Fibroblast of skin of scalp (primary cell): ENCODE measurements around the gene RNF217.
"Not testable (repeated sequence)": the region's sequence is repeated elsewhere in the genome, so short reads cannot be mapped to it uniquely, and the experiment has no call there.

Source experiments
- DNase-seq: peaks from one replicate; pipeline ENCODE4 v3.0.0-alpha.2; 2013

RNF217 gene

DNA sequence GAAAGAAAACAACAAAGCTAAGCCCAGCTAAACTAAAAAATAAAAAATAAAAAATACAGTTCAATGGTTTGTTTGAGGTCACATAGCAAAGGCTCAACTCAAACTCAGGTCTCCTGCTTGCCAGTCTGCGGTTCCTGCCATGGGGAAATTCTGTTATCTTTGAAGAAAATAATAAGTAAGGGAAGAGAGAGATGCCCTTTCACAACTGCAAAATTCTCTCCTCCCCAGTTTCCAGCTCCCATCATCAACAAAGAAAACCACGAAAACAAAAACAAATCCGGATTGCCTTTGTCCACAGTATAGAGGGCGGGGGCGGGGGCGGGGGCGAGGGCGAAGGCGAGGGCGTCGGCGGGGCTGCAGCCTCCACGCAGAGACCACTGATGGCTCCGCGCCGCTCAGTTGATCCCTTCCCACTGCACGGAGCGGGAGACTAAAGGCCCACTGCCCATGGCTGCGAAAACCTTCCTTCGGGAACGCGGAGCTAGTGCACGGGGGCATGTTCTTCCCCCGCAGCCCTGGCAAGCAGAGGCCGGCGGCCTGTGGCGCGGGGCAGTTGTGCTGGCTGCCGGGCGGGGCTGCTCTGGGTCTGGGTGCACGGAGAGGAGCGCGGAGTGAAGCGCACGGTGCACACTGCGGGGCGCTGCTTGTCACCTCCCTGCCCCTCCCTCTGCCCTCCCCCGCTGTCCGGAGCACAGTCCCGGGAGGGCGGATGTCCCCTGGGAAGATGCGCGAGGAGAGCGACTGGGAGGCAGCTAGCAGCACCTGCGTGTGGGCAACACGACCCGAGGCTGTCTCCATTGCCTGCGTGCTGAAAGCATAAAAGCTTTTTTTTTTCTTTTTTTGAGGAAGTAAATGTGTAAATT is 137.2 kb downstream of the RNF217 start:
- DNase-seq: peak; percentile 64

DNA sequence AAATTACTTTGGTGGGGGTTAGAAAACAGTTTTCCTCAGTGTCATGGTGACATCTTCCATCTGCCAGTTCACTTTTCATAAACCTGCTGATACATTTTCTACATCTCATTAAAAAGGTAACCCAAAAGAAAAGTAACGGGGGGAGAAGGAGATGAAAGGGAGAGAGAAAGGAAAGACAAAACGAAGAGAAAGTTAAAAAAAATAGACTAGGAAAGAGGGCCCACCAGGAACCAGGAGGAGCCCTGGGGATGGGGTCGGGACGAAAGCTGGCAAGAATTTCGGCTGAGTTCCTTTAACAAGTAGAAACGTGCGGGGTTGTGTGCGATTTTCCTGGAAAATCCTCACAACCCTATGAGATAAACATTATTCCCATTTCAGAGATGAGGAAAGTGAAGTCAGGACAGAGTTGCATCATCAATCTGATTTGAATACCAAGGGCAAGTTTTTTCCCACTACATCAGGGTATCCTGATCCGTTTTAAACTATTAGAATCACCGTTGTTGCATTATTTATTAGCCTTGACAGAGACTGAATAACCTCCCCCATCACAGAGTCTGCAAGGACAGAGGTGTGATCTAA is 137.9 kb downstream of the RNF217 start:
- DNase-seq: no peak

DNA sequence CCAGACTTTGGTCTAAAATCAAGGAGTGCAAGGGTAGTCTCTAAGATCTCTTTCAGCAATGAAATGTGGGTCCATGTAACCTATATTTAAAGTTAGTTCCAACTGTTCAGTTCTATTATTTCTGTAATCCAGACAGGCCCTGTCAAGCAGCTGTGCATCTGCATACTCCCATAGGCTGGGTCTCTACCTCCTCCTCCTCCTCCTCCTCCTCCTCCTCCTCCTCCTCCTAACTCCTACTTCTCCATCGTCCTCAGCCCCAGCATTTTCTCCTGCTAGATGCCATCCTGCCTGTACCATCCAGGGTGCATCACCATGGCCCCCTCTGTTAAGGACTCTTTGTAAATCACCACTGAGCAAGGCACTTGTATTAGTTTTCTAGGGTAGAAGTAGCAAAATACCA is 138.9 kb downstream of the RNF217 start:
- DNase-seq: no peak

DNA sequence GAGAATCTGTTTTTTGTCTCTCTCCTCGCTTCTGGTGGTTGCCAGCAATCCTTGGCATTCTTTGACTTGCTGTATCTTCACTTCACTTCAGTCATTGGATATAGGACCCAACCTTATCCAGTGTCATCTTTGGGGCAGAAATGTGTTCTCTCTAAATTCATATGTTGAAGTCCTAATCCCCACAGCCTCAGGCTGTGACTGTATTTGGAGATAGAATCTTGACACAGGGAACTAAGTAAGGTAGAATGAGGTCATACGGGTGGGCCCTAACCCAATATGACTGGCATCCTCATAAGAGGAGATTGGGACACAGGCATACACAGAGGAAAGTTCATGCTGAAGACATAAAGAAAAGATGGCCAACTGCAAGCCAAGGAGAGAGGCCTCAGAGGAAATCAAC is 139.4 kb downstream of the RNF217 start:
- peak; percentile 60 for DNase-seq

DNA sequence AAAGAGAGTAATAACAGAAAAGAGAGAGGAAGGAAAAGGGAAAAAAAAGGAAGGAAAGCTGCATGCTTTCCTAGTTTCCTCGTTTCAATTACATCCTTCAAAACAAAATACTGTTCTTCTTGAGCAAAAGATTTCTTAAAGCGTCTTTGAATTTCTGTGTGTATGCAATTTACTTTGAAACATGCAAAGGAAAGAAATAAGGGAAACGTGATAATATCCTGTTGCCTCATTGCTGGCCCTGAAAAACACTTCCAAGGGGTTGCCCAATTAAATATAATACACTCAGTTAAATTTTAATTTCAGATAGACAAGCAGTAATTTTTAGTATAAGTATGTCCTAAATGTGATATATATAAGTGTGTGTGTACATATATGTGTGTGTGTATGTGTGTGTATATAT is 140.2 kb downstream of the RNF217 start:
- no peak for DNase-seq

DNA sequence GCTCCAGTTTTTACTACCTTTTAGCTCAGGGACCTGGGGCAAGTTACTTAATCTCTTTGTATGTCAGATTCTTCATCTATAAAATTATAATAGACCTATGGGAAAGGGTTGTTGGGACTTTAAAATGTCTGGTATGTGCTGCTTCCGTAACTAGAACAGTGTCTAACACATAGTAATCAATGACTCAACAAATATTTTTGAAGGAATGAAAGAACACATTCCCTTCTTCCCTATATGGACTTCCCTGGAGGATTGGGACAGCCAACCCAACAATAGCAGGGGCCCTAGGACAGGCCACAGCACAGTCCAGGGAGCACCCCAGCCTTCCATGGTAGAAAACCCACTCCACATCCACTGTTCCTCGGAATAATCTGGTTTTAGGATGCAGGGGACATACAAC is 140.7 kb downstream of the RNF217 start:
- peak; percentile 96 for DNase-seq

DNA sequence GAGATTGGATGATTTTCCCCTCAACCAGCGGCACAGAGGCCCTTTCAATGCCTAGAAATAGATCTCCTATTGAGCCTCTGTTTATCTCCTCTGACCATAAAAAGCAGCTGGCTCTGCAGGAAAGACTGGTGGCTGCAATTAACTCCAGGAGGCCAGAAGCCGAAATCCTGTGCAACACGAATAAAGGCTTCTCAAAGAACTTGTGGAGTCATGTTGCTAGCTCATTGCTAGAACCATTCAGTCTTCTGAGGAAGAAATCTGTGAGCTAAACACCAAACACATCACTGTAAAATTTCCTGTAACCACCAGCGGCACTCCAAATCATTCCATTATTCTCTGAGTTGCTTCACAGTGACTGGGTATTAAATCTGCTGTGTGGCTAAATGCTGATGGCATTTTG is 142.2 kb downstream of the RNF217 start:
- peak; percentile 89 for DNase-seq

DNA sequence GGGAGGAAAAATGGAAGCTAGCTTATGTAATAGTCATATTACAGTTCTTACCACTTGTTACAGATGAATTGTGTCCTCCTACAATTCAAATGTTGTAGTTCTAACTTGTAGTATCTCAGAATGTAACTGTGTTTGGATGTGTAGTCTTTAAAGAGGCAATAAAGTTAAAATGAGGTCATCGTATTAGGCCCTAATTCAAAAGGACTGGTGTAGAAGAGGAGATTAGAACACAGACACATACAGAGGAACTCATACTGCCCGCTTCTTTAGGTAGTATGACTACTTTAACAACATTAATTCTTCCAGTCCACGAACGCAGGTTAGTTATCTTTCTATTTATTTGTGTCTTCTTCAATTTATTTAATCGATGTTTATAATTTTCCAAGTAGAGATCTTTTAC is 144.8 kb downstream of the RNF217 start:
- DNase-seq: no peak

DNA sequence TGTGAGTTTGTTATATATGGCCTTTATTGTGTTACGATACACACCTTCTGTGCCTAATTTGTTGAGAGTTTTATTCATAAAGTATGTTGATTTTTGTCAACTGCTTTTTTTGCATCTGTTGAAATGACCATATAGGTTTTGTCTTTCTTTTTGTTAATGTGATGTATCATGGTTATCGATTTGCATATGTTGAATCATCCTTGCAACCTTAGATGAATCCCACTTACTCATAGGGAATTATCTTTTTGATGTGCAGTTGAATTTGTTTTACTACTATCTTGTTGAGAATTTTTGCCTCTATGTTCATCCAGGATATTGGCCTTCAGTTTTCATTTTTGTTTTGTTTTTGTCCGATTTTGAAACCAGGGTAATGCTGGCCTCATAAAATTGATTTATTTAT is 145.7 kb downstream of the RNF217 start:
- DNase-seq: no peak

DNA sequence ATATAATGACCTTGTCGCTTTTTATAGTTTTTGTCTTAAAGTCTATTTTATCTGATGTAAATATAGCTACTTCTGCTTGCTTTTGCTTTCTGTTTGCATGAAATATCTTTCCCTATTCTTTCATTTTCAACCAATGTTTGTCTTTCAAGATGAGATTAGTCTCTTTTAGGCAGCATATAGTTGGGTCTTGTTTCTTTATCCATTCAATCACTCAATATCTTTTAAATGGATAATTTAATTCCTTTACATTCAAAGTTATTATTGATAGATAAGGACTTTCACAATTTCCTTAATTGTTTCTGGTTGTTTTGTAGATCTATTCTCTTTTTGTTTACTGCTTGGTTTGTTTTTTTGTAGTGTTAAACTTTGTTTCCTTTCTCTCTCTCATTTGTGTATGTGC is 147.8 kb downstream of the RNF217 start:
- no peak for DNase-seq

DNA sequence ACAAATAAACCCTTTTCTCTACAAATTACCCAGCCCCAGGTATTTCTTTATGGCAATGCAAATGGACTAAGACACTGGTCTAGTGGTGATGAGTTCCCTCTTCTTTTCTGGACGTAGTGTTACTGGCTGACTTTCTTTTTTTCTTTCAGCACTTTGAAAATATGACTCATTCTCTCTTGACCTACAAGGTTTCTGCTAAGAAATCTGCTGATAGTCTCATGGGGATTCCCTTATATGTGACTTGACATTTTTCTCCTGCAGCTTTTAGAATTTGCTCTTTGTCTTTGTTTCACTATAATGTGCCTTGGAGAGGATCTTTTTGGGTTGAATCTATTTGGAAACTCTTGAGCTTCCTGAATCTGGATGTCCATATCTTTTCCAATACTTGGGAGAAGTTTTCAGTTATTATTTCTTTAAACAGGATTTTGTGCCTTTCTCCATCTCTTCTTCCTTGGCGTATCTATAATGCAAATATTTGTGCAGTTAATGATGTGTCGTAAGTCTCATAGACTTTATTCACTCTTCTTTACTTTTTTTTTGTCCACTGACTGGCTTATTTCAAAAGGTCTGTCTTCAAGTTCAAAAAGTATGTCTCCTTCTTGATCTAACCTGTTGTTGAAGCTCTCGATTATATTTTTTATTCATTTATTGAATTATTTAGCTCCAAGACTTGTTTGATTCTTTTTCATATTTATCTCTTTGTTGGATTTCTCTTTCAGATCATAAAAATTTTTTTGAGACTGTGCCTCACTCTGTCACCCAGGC is 149.2 kb downstream of the RNF217 start:
- no peak for DNase-seq

DNA sequence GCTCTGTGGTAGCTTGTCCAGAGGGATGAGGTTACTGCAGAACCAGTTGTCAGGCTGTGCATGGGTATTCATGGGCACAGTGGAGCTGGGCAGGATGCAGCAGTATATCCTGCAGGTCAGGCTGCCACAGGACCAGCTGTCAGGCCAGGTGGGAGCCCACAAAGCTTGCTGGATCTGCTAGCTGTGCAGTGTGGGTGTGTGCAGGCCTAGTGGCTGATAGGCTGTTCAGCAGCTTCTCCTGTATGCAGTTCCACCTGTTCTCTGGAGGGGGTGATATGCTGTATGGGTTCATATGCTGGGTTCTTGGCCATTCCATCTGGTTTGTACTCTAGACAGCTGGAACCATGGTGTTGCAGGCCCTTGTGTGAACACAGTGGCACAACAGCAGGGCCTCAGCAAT is 150.7 kb downstream of the RNF217 start:
- no peak for DNase-seq

DNA sequence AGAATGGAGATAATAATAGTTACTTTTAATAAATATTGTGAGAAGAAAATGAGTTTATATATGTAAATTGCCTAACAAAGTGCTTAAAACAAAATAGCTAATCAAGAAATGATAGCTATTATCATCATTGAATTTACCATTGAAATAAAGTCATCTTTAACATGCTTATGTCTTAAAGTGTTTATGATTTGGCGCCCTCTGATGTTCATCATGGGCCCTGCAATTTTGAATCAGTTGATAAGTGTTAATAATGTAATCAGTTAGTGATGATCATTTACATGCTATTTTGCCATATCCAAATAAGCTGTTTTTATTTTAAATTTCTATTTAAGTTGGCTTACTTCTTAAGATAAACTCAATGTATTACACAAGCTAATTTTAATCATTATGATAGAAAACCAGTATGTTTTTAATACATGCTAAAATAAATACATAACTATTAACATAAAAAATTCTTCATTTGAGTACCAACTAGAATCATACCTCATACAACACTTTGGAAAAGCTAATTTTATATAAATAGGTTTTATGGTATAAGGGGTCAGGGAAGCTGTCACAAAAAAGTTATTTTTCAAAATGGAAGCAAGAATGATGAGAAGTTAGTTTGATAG is 152.1 kb downstream of the RNF217 start:
- peak; percentile 70 for DNase-seq

DNA sequence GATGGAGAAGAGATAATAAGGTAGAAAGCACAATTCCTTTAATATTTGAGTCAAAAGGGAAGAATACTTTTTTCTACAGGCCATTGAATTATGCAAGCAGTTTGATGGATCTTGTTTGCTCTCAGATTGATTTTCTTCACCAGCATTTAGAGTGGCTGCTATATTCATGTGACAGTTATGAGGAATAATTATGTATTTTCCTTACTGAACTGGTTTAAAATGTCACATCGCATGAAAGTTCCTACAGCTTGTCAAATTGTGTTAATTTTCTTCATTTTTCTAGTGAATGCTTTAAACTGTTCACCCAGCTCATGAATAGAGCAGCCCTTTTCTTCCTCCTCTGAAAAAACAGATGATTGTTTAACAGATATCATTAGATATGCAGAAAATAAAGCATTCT is 153.9 kb downstream of the RNF217 start:
- no peak for DNase-seq

DNA sequence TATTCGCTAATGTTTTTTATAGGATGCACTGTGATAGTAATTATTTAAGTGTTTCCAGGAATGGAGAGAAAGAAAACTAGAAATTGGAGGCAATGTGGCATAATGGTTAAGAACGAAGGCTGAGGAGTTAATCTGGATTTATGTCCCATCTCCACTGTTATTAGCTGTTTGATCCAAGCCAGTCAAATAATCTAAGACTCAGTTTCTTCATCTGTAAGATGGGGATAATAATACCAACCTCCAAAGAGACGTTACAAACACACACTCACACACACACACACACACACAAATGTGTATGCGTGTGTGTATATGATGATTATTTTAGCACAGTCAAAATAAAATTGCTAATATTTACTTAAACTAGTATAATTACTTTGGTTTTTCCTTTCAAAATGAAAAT is 154.5 kb downstream of the RNF217 start:
- DNase-seq: no peak

DNA sequence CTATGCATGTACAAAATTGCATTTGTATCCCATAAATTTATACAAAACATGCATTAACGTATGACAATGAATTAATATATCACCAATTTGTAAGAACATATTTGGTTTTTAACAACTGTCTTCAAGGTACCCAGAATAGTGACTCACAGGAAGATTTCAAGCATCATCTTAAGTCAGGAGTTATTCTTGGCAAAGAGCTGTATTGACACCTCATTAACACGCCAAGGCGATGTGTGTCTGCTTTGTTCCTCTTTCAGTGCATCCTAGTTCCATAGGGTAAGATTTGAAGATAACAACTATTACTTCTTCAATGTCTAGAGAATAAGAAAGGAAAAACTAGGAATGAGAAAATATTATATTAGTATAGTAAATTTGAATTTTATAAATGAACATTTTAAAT is 155.6 kb downstream of the RNF217 start:
- DNase-seq: no peak

DNA sequence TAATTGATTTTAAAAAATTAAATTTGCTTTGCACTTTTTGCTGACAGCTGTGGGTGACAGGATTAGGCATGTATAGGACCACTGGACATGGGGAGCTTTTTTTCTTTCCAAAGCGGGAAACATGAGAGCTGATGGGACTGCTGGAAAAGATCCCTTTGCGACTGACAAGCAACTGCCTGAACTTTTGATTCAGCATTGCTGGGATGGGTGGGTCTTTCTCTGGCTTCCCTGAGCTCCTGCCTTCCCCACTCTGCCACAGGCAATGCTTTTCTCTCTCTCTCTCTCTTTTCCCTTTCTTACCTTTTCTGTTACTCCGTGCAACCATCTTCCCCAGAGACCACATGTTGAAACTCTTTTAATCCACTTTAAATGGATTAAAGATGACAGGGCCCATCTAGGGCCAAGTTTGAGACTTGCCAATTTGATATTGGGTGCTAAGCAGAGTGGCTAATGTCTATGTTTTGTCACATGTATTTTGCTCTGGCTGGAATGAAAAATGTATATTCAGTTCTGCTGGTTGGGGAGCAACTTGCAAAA is 157.9 kb downstream of the RNF217 start:
- DNase-seq: no peak

DNA sequence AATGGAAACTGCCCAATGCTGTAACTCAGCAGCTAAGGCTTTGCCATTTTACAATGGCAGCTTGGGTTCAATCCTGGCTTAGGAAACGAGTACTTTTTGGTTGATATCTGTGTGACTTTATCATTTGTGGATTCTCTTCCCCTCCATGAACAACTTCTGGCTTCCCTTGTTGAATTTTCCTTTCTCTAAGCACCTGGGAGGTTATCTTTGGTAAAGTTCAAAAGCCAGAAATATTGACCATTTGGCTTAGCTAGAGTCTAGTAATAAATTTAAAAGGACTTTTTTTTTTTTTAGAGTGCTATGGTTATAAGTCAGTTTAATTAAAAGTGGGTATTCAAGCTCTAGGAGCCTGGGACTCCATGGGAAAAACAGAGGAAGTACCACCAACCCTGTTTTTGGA is 159.7 kb downstream of the RNF217 start:
- no peak for DNase-seq

DNA sequence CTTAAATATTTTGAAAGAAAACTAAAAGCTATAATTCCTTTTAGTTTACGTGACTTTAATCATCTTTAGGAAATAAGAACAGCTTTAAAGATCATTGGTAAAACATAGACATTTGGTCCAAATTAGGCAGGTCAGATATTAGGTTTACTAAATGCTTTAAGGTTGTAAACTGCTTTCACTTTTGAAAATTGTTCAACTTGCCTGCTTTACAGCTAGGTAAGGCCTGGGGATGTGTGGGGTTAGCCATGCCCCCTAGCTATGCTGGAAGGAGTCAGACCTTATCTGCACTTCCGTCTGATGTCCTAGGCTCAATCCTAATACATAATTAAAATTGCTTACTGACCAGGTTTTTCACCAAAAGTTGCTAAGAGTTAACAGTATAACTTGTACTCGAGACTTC is 160.8 kb downstream of the RNF217 start:
- no peak for DNase-seq

DNA sequence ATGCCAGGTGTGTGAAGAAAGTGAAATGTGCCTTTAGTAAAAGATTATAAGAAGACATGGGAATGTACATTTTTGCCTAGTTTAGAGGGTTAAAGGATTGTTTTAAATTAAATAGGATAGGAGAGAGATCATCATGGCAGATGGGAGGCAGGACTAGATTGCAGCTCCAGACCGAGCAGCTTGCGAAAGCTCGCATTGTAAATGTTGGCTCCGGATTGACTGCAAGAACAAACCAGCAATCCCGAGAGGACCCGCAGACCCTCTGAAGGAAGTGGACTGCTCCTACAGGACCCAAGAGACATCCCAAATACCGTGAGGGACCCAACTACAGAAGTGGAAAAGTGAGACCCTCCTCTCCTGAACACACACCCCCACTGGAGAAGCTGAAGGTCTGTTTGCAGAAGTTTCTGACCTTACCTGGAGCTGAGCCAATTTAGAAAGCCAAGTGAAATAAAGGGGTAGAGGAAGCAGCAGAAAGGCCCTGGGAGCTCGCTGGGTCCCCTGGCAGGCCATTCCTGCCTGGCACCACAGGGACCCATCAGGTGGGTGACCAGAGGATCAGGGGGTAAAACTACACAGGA is 161.3 kb downstream of the RNF217 start:
- no peak for DNase-seq

DNA sequence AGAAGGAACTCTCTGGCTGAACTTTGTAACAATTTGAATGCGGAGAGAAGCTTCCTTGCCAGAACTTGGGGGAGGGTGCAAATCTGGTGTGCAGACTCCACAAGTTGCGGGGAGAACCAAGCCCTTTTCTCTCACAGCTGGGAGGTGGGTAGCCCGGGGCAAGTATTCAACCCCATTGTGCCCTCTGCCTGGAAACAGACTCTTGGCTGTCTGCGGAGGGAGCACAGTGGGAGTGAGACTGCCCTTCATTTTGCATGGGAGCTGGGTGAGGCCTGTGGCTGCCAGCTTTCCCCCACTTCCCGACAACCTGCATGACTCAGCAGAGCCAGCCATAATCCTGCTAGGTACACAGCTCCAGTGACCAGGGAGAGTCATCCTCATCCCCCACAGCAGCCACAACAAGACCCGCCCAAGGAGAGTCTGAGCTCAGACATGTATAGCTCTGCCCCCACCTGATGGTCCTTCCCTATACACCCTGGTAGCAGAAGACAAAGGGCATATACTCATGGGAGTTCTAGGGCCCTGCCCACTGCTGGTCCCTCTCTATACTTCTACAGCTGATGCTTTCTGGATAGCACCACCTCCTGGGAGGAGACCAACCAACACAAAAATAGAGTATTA is 161.9 kb downstream of the RNF217 start:
- DNase-seq: peak; percentile 29

DNA sequence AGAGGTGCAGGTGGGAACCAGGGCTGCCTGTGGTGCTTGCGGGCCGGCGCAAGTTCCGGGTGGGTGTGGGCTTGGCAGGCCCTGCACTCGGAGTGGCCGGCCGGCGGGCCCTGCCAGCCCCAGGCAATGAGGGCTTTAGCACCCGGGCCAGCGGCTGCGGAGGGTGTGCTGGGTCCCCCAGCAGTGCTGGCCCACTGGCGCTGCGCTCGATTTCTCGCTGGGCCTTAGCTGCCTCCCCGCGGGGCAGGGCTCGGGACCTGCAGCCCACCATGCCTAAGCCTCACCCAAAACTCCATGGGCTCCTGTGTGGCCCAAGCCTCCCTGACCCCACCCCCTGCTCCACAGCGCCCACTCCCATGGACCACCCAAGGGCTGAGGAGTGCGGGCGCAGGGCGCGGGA is 163.6 kb downstream of the RNF217 start:
- DNase-seq: not testable (repeated sequence)
